ENCODE results near the gene TNFRSF9. TPM values are rescaled to one million over a fixed set of nuclear protein-coding genes. Genes with fewer than 3 reads are reported as not detected.

TNFRSF9 gene
- total and polyA plus RNA-seq, 4 donors, result under 0.01 to 0.09 (median 0.02) TPM; not detected in 1

DNA sequence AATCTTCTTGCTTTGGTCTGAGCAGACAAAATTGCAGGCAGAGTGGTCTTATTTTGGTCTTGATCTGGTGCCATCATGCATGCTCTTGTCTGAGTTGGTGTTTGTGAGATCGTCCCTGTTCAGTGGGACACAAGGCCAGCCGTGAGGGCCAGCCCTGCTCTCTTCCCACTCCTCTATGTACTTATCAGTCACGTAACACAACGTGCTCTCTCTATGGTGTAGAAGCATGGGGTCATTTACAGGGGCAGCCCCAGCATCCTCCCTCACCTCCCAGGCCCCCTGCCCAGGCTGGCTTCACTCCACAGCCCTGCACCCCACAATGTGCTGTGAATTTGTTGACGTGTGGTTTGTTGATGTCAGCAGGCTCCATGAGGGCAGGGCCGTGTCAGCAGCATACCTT, 69.5 kb downstream of the TNFRSF9 start:
- DNase-seq (ENCODE audit: low spot score), result no peak

DNA sequence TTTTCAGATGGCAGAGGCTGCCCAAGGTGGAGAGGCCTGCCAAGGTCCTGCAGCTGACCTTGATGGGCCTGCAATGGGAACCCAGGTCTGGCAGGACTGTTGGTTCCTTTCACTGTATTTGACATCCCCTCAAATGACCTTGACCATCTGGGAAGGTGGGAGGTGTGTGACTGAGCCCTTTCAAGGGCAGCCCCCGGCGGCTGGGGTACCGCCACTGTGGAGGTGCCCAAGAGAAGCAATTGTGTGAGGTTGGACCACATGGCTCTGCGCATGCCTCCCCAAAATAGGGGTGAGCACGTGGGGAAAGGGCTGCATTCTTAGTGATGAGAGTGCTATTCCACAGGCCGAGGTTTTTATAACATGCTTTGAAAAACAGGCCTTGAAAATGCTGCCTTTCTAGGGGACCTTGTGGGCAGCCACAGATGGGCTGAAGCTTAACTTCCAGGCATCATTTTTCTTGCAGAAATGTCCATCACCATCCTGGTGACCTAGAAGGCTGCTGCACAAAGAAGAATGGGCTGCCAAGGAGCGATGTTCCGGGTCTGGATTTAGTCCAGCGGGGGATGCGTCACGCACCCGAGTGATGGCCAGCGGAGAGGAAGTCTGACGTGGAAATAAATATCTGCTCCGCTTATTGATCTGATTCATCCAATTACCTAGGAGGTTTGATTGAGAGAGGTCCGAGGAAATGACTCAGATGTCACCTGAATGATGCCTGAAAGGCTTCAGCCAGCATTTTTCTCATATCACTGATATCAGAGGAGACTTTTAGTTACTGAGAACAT, 71.3 kb downstream of the TNFRSF9 start:
- TF ChIP-seq, protein P1, sequence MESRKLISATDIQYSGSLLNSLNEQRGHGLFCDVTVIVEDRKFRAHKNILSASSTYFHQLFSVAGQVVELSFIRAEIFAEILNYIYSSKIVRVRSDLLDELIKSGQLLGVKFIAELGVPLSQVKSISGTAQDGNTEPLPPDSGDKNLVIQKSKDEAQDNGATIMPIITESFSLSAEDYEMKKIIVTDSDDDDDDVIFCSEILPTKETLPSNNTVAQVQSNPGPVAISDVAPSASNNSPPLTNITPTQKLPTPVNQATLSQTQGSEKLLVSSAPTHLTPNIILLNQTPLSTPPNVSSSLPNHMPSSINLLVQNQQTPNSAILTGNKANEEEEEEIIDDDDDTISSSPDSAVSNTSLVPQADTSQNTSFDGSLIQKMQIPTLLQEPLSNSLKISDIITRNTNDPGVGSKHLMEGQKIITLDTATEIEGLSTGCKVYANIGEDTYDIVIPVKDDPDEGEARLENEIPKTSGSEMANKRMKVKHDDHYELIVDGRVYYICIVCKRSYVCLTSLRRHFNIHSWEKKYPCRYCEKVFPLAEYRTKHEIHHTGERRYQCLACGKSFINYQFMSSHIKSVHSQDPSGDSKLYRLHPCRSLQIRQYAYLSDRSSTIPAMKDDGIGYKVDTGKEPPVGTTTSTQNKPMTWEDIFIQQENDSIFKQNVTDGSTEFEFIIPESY (IDR thresholded peaks at IDR 0.05), result no peak
- TF ChIP-seq FOXA1 (IDR thresholded peaks at IDR 0.05), result no peak
- TF ChIP-seq EGR1 (IDR thresholded peaks at IDR 0.05; ENCODE audit: low read depth in 2 of 2), result no peak
- TF ChIP-seq RAD21 (IDR thresholded peaks at IDR 0.05), result no peak
- TF ChIP-seq, protein P2, sequence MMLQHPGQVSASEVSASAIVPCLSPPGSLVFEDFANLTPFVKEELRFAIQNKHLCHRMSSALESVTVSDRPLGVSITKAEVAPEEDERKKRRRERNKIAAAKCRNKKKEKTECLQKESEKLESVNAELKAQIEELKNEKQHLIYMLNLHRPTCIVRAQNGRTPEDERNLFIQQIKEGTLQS (IDR thresholded peaks at IDR 0.05), result no peak
- WGBS, result 90% methylated on average over 16 of the region's 16 CpGs
- Histone ChIP-seq H3K27ac (ENCODE audit: low read depth in 1 of 2, low read length in 2 of 2) (no peak overlapping the region), H3K9ac (ENCODE audit: low read depth in 1 of 2, low read length in 2 of 2) (no peak overlapping the region), H3K36me3 (ENCODE audit: control insufficient read depth in 4 of 4, insufficient read depth in 3 of 4, low read depth in 1 of 4, low read length in 3 of 4) (no peaks in the 10 kb centered on the region), H3K4me1 (ENCODE audit: control insufficient read depth in 4 of 4, insufficient read depth in 4 of 4, low read length in 3 of 4) (no peaks in the 10 kb centered on the region), H3K27me3 (ENCODE audit: control insufficient read depth in 4 of 4, insufficient read depth in 4 of 4, low read length in 3 of 4) (no peaks in the 10 kb centered on the region), H3K4me3 (ENCODE audit: low read depth in 1 of 3, low read length in 3 of 3) (no peak overlapping the region), H3K9me3 (ENCODE audit: control insufficient read depth in 4 of 4, low read length in 3 of 4) (no peaks in the 10 kb centered on the region)
- DNase-seq (ENCODE audit: low spot score), result no peak

More for the DNA sequence above, 69.5 kb downstream of the TNFRSF9 start:
- WGBS, result 72% methylated on average over 6 of the region's 6 CpGs
- Histone ChIP-seq H3K9me3 (ENCODE audit: control insufficient read depth in 4 of 4, low read length in 3 of 4) (no peaks in the 10 kb centered on the region), H3K36me3 (ENCODE audit: control insufficient read depth in 4 of 4, insufficient read depth in 3 of 4, low read depth in 1 of 4, low read length in 3 of 4) (no peaks in the 10 kb centered on the region), H3K27ac (ENCODE audit: low read depth in 1 of 2, low read length in 2 of 2) (no peak overlapping the region), H3K4me1 (ENCODE audit: control insufficient read depth in 4 of 4, insufficient read depth in 4 of 4, low read length in 3 of 4) (no peaks in the 10 kb centered on the region), H3K27me3 (ENCODE audit: control insufficient read depth in 4 of 4, insufficient read depth in 4 of 4, low read length in 3 of 4) (peaks cover 0 to 3% (median 0%) of the 10 kb centered on the region in 4 donors), H3K4me3 (ENCODE audit: low read depth in 1 of 3, low read length in 3 of 3) (no peak overlapping the region), H3K9ac (ENCODE audit: low read depth in 1 of 2, low read length in 2 of 2) (no peak overlapping the region)
- TF ChIP-seq YY1 (IDR thresholded peaks at IDR 0.05) (no peak), FOXA1 (IDR thresholded peaks at IDR 0.05) (no peak), HNF4G (IDR thresholded peaks at IDR 0.05) (no peak), EGR1 (IDR thresholded peaks at IDR 0.05; ENCODE audit: low read depth in 2 of 2) (no peak), HNF4A (conservative IDR thresholded peaks at IDR 0.05) (no peak), JUND (IDR thresholded peaks at IDR 0.05) (no peak), SP1 (IDR thresholded peaks at IDR 0.05) (no peak), FOXA2 (IDR thresholded peaks at IDR 0.05) (no peak), RAD21 (IDR thresholded peaks at IDR 0.05) (no peak), TAF1 (conservative IDR thresholded peaks at IDR 0.05) (no peak), GABPA (IDR thresholded peaks at IDR 0.05 in 1 of 2, conservative IDR thresholded peaks at IDR 0.05 in 1 of 2) (no peak), RXRA (IDR thresholded peaks at IDR 0.05) (no peak)
- TF ChIP-seq, protein P3, sequence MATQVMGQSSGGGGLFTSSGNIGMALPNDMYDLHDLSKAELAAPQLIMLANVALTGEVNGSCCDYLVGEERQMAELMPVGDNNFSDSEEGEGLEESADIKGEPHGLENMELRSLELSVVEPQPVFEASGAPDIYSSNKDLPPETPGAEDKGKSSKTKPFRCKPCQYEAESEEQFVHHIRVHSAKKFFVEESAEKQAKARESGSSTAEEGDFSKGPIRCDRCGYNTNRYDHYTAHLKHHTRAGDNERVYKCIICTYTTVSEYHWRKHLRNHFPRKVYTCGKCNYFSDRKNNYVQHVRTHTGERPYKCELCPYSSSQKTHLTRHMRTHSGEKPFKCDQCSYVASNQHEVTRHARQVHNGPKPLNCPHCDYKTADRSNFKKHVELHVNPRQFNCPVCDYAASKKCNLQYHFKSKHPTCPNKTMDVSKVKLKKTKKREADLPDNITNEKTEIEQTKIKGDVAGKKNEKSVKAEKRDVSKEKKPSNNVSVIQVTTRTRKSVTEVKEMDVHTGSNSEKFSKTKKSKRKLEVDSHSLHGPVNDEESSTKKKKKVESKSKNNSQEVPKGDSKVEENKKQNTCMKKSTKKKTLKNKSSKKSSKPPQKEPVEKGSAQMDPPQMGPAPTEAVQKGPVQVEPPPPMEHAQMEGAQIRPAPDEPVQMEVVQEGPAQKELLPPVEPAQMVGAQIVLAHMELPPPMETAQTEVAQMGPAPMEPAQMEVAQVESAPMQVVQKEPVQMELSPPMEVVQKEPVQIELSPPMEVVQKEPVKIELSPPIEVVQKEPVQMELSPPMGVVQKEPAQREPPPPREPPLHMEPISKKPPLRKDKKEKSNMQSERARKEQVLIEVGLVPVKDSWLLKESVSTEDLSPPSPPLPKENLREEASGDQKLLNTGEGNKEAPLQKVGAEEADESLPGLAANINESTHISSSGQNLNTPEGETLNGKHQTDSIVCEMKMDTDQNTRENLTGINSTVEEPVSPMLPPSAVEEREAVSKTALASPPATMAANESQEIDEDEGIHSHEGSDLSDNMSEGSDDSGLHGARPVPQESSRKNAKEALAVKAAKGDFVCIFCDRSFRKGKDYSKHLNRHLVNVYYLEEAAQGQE (IDR thresholded peaks at IDR 0.05), result no peak
- TF ChIP-seq, protein P1 (IDR thresholded peaks at IDR 0.05), result no peak
- TF ChIP-seq, protein P4, sequence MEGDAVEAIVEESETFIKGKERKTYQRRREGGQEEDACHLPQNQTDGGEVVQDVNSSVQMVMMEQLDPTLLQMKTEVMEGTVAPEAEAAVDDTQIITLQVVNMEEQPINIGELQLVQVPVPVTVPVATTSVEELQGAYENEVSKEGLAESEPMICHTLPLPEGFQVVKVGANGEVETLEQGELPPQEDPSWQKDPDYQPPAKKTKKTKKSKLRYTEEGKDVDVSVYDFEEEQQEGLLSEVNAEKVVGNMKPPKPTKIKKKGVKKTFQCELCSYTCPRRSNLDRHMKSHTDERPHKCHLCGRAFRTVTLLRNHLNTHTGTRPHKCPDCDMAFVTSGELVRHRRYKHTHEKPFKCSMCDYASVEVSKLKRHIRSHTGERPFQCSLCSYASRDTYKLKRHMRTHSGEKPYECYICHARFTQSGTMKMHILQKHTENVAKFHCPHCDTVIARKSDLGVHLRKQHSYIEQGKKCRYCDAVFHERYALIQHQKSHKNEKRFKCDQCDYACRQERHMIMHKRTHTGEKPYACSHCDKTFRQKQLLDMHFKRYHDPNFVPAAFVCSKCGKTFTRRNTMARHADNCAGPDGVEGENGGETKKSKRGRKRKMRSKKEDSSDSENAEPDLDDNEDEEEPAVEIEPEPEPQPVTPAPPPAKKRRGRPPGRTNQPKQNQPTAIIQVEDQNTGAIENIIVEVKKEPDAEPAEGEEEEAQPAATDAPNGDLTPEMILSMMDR (IDR thresholded peaks at IDR 0.05; ENCODE audit: low read depth, low read length, missing input control), result no peak
